Measurements from ENCODE around the gene PARS2.

- TF ChIP-seq CTCF (conservative IDR thresholded peaks at IDR 0.05; ENCODE audit: low read depth, low read length) (no peak), POLR2A (IDR thresholded peaks at IDR 0.05; ENCODE audit: low read depth, low read length) (no peak), RAD21 (IDR thresholded peaks at IDR 0.05; ENCODE audit: low read length) (no peak), RCOR1 (IDR thresholded peaks at IDR 0.05; ENCODE audit: insufficient replicate concordance, low read length) (no peak), ELK1 (IDR thresholded peaks at IDR 0.05; ENCODE audit: borderline replicate concordance, low read depth, low read length) (no peak)
Measured at GRCh38 chr1:54812801-54813484, 48.6 kb upstream of the PARS2 start.
